H9 (cell line): ENCODE data around the gene CEP85L. TPM values are rescaled to one million over a fixed set of nuclear protein-coding genes. Genes with fewer than 3 reads are reported as not detected.

Experiments used
- DNase-seq: peaks from one replicate; pipeline ENCODE4 v3.0.0-alpha.2; 2017
- H2AFZ ChIP-seq: one replicate; pipeline ENCODE4 v1.6.1; 2013; ENCODE audit warnings: mild to moderate bottlenecking, low read length, control low read depth, moderate library complexity
- H2AK5ac ChIP-seq: 2 replicates; pipeline ENCODE4 v1.6.1; 2013; ENCODE audit warnings: low read length, control low read depth, mixed read lengths; ENCODE audit not compliant: insufficient read length
- H2BK120ac ChIP-seq: one replicate; pipeline ENCODE4 v1.6.1; 2013; ENCODE audit warnings: low read depth, mild to moderate bottlenecking, low read length, control low read depth, inconsistent platforms; ENCODE audit not compliant: poor library complexity, severe bottlenecking
- H2BK12ac ChIP-seq: 2 replicates; pipeline ENCODE4 v1.6.1; 2013; ENCODE audit warnings: low read length, control low read depth, mixed read lengths, low read depth; ENCODE audit not compliant: insufficient read length
- H2BK15ac ChIP-seq: 2 replicates; pipeline ENCODE4 v1.6.1; 2013; ENCODE audit warnings: low read depth, low read length, control low read depth
- H2BK20ac ChIP-seq: one replicate; pipeline ENCODE4 v1.6.1; 2013; ENCODE audit warnings: low read depth, mild to moderate bottlenecking, low read length, control low read depth, inconsistent platforms; ENCODE audit not compliant: poor library complexity, severe bottlenecking
- H2BK5ac ChIP-seq: 2 replicates; pipeline ENCODE4 v1.6.1; 2013; ENCODE audit warnings: low read length, control low read depth, mixed read lengths; ENCODE audit not compliant: insufficient read length
- H3K14ac ChIP-seq: 2 replicates; pipeline ENCODE4 v1.6.1; 2013; ENCODE audit warnings: low read length, control low read depth; ENCODE audit not compliant: insufficient read depth
- H3K18ac ChIP-seq: 2 replicates; pipeline ENCODE4 v1.6.1; 2013; ENCODE audit warnings: low read depth, mild to moderate bottlenecking, mixed read lengths, low read length, control low read depth; ENCODE audit not compliant: insufficient read length
- H3K23ac ChIP-seq: 2 replicates; pipeline ENCODE4 v1.6.1; 2013; ENCODE audit warnings: low read length, control low read depth, mixed read lengths, low read depth; ENCODE audit not compliant: insufficient read length
- H3K23me2 ChIP-seq: 2 replicates; pipeline ENCODE4 v1.6.1; 2013; ENCODE audit warnings: low read depth, mild to moderate bottlenecking, mixed read lengths, low read length, control low read depth; ENCODE audit not compliant: insufficient read length, poor library complexity, severe bottlenecking
- H3K27ac ChIP-seq: 2 replicates; pipeline ENCODE4 v1.5.1; 2013; ENCODE audit warnings: low read length, control low read depth, mixed read lengths, low read depth; ENCODE audit not compliant: insufficient read length
- H3K27me3 ChIP-seq: 2 replicates; pipeline ENCODE4 v1.6.1; 2013; ENCODE audit warnings: low read length, control low read depth, inconsistent platforms; ENCODE audit not compliant: insufficient read depth
- H3K4ac ChIP-seq: 2 replicates; pipeline ENCODE4 v1.6.1; 2013; ENCODE audit warnings: low read depth, mild to moderate bottlenecking, control low read depth, inconsistent platforms, low read length, moderate library complexity
- H3K4me1 ChIP-seq: 2 replicates; pipeline ENCODE4 v1.6.1; 2013; ENCODE audit warnings: low read length, control low read depth, inconsistent platforms; ENCODE audit not compliant: insufficient read depth
- H3K4me2 ChIP-seq: 2 replicates; pipeline ENCODE4 v1.6.1; 2013; ENCODE audit warnings: low read length, control low read depth, mixed read lengths; ENCODE audit not compliant: insufficient read length, insufficient read depth
- H3K56ac ChIP-seq: 2 replicates; pipeline ENCODE4 v1.6.1; 2013; ENCODE audit warnings: low read depth, mild to moderate bottlenecking, mixed read lengths, low read length, control low read depth; ENCODE audit not compliant: insufficient read length
- H3K79me1 ChIP-seq: 2 replicates; pipeline ENCODE4 v1.6.1; 2013; ENCODE audit warnings: low read depth, mild to moderate bottlenecking, moderate library complexity, low read length, control low read depth, inconsistent platforms; ENCODE audit not compliant: insufficient read depth, poor library complexity, severe bottlenecking
- H3K79me2 ChIP-seq: 2 replicates; pipeline ENCODE4 v1.6.1; 2013; ENCODE audit warnings: low read length, control low read depth, inconsistent platforms; ENCODE audit not compliant: insufficient read depth
- H3K9ac ChIP-seq: 2 replicates; pipeline ENCODE4 v1.6.1; 2013; ENCODE audit warnings: low read length, control low read depth, mixed read lengths; ENCODE audit not compliant: insufficient read length; ENCODE audit errors: extremely low read depth
- H3K9me3 ChIP-seq: one replicate; pipeline ENCODE4 v1.6.1; 2013; ENCODE audit warnings: low read depth, low read length, inconsistent platforms; ENCODE audit not compliant: control insufficient read depth
- H3T11ph ChIP-seq: one replicate; pipeline ENCODE4 v1.6.1; 2013; ENCODE audit warnings: mild to moderate bottlenecking, low read length, control low read depth, inconsistent platforms
- H4K20me1 ChIP-seq: one replicate; pipeline ENCODE4 v1.6.1; 2013; ENCODE audit not compliant: control insufficient read depth, insufficient read length, insufficient read depth
- H4K5ac ChIP-seq: 2 replicates; pipeline ENCODE4 v1.6.1; 2013; ENCODE audit warnings: low read depth, mild to moderate bottlenecking, mixed read lengths, low read length, control low read depth; ENCODE audit not compliant: insufficient read length
- H4K8ac ChIP-seq: replicated peaks from 2 replicates; pipeline ENCODE4 v1.6.1; 2013; ENCODE audit warnings: low read length, control low read depth, mixed read lengths, low read depth; ENCODE audit not compliant: insufficient read length
- H4K91ac ChIP-seq: 2 replicates; pipeline ENCODE4 v1.6.1; 2013; ENCODE audit warnings: low read depth, mild to moderate bottlenecking, moderate library complexity, mixed read lengths, low read length, control low read depth; ENCODE audit not compliant: insufficient read length
- H3K27ac Mint-ChIP-seq, 3 experiments: 2 replicates in 2 of 3; 3 replicates in 1 of 3; pipeline ENCODE4 v1.8.0; 2020 to 2021; ENCODE audit warnings: mixed read lengths in 3 of 3, mild to moderate bottlenecking in 1 of 3, moderate library complexity in 1 of 3
- H3K27me3 Mint-ChIP-seq: 2 replicates; pipeline ENCODE4 v1.8.0; 2021; ENCODE audit warnings: low read depth, mild to moderate bottlenecking, moderate library complexity, mixed read lengths
- H3K36me3 Mint-ChIP-seq, 3 experiments: 2 replicates in 2 of 3; 3 replicates in 1 of 3; pipeline ENCODE4 v1.8.0; 2020 to 2021; ENCODE audit warnings: low read depth in 3 of 3, mixed read lengths in 3 of 3; ENCODE audit not compliant: insufficient read depth in 1 of 3
- H3K4me1 Mint-ChIP-seq, 2 experiments: 2 replicates each; pipeline ENCODE4 v1.8.0; 2020; ENCODE audit warnings: mixed read lengths in 2 of 2
- H3K4me3 Mint-ChIP-seq, 2 experiments: 2 replicates in 1 of 2; 3 replicates in 1 of 2; pipeline ENCODE4 v1.8.0; 2020 to 2021; ENCODE audit warnings: mild to moderate bottlenecking in 2 of 2, mixed read lengths in 2 of 2, moderate library complexity in 1 of 2
- H3K9me3 Mint-ChIP-seq, 2 experiments: 2 replicates in 1 of 2; 3 replicates in 1 of 2; pipeline ENCODE4 v1.8.0; 2020; ENCODE audit warnings: mild to moderate bottlenecking in 2 of 2, mixed read lengths in 2 of 2, moderate library complexity in 1 of 2
- CTCF ChIP-seq: fragments of 200-600 bp; sonication (generic); conservative IDR thresholded peaks from 3 replicates; pipeline ENCODE4 v1.8.0; 2021; ENCODE audit warnings: antibody characterized with exemption, mild to moderate bottlenecking
- total RNA-seq: library from RNA; stranded (reverse); gene quantifications from 2 replicates; pipeline ENCODE4 v1.2.1, GENCODE V29; 2021

CEP85L gene
- total RNA-seq, 1 experiment from 2014 or later, result 3.8 TPM

- Histone ChIP-seq H3K79me1 (peaks cover 4% of the 10 kb centered on the region), H2BK5ac (no peak overlapping the region), H3T11ph (no peak overlapping the region), H3K27ac (no peak overlapping the region), H2BK12ac (no peak overlapping the region), H4K5ac (no peak overlapping the region), H3K79me2 (no peaks in the 10 kb centered on the region), H3K9me3 (no peaks in the 10 kb centered on the region), H3K4me2 (no peak overlapping the region), H2BK20ac (no peak overlapping the region), H3K23me2 (no peaks in the 10 kb centered on the region), H2AK5ac (no peak overlapping the region), H3K18ac (no peak overlapping the region), H3K56ac (no peak overlapping the region), H4K8ac (no peak overlapping the region), H2BK120ac (no peak overlapping the region), H3K4ac (no peak overlapping the region), H2BK15ac (no peak overlapping the region), H3K9ac (no peak overlapping the region), H3K23ac (no peak overlapping the region), H4K20me1 (no peaks in the 10 kb centered on the region), H3K27me3 (no peaks in the 10 kb centered on the region; the same call in 1 of the 2 replicates), H3K4me1 (no peaks in the 10 kb centered on the region), H2AFZ (no peak overlapping the region), H4K91ac (no peak overlapping the region), H3K14ac (no peak overlapping the region)
- Mint-ChIP-seq H3K4me3 (no peak overlapping the region), H3K27me3 (no peaks in the 10 kb centered on the region), H3K36me3 (no peaks in the 10 kb centered on the region), H3K27ac (no peak overlapping the region), H3K9me3 (no peaks in the 10 kb centered on the region), H3K4me1 (no peaks in the 10 kb centered on the region)
- no peak for TF ChIP-seq CTCF
- DNase-seq, result no peak
These were observed 91.7 kb downstream of the CEP85L start for GRCh38 chr6:118559659-118560058.
